ENCODE measurements around the gene NAV2. TPM values are rescaled to one million over a fixed set of nuclear protein-coding genes. Genes with fewer than 3 reads are reported as not detected.

The NAV2 gene
- total and polyA plus RNA-seq, 7 donors: 1.2 to 62.6 (median 22.1) TPM

DNA sequence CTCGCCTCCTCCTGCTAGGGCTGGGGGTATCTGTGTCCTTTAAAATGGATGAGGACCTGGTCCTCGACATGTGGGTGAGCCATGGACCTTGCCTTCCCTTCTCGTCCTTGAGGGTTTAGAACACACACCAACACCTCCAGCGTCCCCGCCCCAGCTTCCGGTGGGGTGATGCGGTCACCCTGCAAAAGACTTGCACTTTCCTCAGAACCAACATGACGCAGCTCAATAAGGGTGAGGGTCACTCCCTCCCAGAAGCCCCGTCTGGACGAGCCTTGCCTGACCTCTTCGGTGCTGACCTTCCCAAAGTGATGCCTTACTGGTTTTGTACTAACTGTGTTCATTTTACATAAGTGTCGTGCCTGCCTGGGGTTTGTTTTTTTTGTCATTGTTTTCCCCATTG is 406.7 kb downstream of the NAV2 start:
- DNase-seq: no peak
- H3K4me1 ChIP-seq: peaks cover 0 to 39% (median 32%) of the 10 kb centered on the region in 4 donors
- H3K27me3 ChIP-seq: no peaks in the 10 kb centered on the region
- no peak overlapping the region for H3K27ac ChIP-seq
- intact Hi-C loops (cut with DNase I): no loop called here
- peaks cover 0 to 50% (median 27%) of the 10 kb centered on the region in 4 donors for H3K36me3 ChIP-seq
- TF ChIP-seq, protein P1, sequence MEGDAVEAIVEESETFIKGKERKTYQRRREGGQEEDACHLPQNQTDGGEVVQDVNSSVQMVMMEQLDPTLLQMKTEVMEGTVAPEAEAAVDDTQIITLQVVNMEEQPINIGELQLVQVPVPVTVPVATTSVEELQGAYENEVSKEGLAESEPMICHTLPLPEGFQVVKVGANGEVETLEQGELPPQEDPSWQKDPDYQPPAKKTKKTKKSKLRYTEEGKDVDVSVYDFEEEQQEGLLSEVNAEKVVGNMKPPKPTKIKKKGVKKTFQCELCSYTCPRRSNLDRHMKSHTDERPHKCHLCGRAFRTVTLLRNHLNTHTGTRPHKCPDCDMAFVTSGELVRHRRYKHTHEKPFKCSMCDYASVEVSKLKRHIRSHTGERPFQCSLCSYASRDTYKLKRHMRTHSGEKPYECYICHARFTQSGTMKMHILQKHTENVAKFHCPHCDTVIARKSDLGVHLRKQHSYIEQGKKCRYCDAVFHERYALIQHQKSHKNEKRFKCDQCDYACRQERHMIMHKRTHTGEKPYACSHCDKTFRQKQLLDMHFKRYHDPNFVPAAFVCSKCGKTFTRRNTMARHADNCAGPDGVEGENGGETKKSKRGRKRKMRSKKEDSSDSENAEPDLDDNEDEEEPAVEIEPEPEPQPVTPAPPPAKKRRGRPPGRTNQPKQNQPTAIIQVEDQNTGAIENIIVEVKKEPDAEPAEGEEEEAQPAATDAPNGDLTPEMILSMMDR (IDR thresholded peaks at IDR 0.05): no peak
- TF ChIP-seq EP300 (IDR thresholded peaks at IDR 0.05) (no peak), POLR2A (IDR thresholded peaks at IDR 0.05) (no peak), POLR2AphosphoS5 (IDR thresholded peaks at IDR 0.05) (no peak)
- no peaks in the 10 kb centered on the region for H3K9me3 ChIP-seq
- H3K4me3 ChIP-seq: no peak overlapping the region
- 91 to 93% methylated on average over 12 of the region's 12 CpGs for WGBS, 2 donors

DNA sequence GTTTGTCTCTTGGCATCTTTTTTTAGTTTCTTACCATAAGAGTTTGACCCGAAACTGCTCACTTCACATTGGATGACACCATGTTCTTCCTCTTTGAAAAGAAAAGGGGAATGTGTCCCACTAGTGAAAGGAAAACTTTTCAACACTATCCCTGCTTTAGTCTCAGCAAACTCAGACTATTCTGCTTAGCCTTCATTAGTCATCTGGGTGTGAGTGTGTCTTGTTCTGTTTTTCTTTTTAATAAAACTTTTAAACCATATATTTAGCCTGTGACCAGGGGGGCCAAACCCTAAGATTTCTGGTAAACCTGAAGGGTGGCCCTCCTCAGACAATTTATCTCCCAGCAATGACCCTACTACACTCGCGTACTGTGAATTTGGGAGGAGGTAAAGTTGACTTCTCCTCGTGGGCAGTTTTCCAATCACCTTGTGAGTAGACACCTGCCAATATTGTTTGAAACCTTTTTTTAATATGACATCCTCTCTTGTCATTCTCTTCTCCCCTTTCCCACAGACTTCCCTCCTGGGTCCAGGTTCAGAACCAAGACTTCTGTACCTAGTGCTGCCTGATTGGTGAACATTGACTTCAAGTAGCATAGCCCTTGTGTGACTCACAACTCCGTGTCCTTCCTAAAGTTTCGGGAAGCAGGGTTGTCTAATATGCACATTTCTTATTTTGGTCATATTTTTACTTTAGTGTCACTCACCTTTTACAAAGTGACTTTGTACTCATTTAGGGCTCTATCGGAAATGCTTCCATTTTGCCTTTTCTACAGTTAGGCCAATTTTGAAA is 407.7 kb downstream of the NAV2 start:
- Histone ChIP-seq H3K4me3 (no peak overlapping the region), H3K4me1 (peaks cover 0 to 29% (median 24%) of the 10 kb centered on the region in 4 donors), H3K36me3 (peaks cover 0 to 40% (median 18%) of the 10 kb centered on the region in 4 donors), H3K27me3 (no peaks in the 10 kb centered on the region), H3K27ac (no peak overlapping the region), H3K9me3 (no peaks in the 10 kb centered on the region)
- TF ChIP-seq POLR2A (IDR thresholded peaks at IDR 0.05) (no peak), EP300 (IDR thresholded peaks at IDR 0.05) (no peak), POLR2AphosphoS5 (IDR thresholded peaks at IDR 0.05) (no peak)
- TF ChIP-seq, protein P1 (IDR thresholded peaks at IDR 0.05): no peak
- intact Hi-C loops (cut with DNase I): no loop called here
- DNase-seq: no peak
- WGBS, 2 donors: 92 to 93% methylated on average over 7 of the region's 7 CpGs

DNA sequence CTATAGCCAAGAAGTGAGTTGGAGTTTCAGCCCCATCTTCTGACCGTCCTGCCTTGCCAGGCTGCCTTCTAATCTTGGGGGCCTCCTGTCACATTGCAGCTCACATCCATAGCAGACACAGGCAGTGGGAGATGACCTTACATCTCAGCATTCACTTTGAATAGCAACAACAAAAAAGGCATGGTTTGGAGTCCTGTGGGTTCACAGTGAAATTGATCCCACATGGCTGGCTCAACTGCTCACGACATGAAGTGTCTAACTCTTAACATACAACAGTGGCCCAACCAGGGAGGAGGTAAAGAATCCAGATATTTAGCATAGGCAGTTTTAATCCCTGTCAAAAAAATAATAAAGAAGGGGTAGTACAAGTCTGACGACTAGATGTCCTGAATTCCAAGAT is 409.5 kb downstream of the NAV2 start:
- WGBS, 2 donors: 86% methylated on average over 3 of the region's 3 CpGs
- Histone ChIP-seq H3K27ac (no peak overlapping the region), H3K36me3 (peaks cover 0 to 39% (median 18%) of the 10 kb centered on the region in 4 donors), H3K4me3 (no peak overlapping the region), H3K4me1 (peaks cover 0 to 12% (median 11%) of the 10 kb centered on the region in 4 donors), H3K27me3 (no peaks in the 10 kb centered on the region), H3K9me3 (no peaks in the 10 kb centered on the region)
- no peak for DNase-seq
- TF ChIP-seq POLR2A (IDR thresholded peaks at IDR 0.05) (no peak), POLR2AphosphoS5 (IDR thresholded peaks at IDR 0.05) (peak in 1 of 4 donors; percentile 6)
- intact Hi-C loops (cut with DNase I): no loop called here

DNA sequence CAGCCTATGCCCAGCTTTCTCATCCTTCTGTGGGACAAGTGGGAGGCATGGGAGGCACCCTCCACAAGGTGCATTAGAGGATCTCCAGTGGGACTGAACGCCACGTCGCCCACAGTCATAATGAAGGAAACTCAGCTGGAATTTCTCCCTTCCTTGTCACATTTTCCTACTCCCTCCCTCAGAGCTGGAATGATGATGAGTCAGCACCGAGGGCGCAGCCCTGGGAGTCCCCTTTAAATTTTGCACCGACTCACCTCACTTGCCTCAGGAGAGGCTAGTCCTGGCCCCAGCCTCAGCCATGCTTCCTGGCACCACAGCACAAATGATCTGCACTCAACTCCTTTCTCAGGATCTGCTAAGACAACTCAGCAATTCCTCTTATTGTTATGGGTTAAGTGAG is 413.3 kb downstream of the NAV2 start:
- no peak for TF ChIP-seq POLR2AphosphoS5 (IDR thresholded peaks at IDR 0.05)
- TF ChIP-seq EP300 (IDR thresholded peaks at IDR 0.05): no peak
- TF ChIP-seq POLR2A (IDR thresholded peaks at IDR 0.05): no peak
- TF ChIP-seq, protein P1 (IDR thresholded peaks at IDR 0.05): no peak
- no peaks in the 10 kb centered on the region for H3K9me3 ChIP-seq
- no peaks in the 10 kb centered on the region for H3K27me3 ChIP-seq

DNA sequence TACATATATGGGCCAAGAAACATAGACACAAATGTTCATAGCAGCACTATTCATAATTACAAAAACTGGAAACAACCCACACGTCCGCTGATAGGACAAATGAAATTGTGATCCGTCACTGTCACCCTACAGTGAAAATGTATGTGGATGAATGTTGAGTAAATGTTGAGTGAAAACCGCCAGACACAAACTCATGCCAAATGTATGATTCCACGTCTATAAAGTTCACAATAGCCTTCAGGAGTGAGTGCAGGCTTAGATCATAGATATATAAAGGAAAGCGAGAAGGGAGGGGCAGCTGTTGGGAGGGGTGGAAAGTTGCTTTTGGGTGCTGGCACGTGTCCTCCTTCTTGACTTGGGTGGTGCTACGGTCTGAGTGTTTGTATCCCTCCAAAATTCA is 414.1 kb downstream of the NAV2 start:
- TF ChIP-seq POLR2A (IDR thresholded peaks at IDR 0.05): no peak
- TF ChIP-seq POLR2AphosphoS5 (IDR thresholded peaks at IDR 0.05): no peak
- TF ChIP-seq, protein P1 (IDR thresholded peaks at IDR 0.05): no peak
- TF ChIP-seq EP300 (IDR thresholded peaks at IDR 0.05): no peak
- intact Hi-C loops (cut with DNase I): no loop called here

More for the DNA sequence above, 413.3 kb downstream of the NAV2 start:
- no peak for DNase-seq
- Histone ChIP-seq H3K4me3 (no peak overlapping the region), H3K36me3 (peaks cover 0 to 3% (median 0%) of the 10 kb centered on the region in 4 donors), H3K4me1 (no peaks in the 10 kb centered on the region), H3K27ac (no peak overlapping the region)
- intact Hi-C loops (cut with DNase I): no loop called here
- WGBS, 2 donors: 83 to 84% methylated on average over 6 of the region's 6 CpGs

More for the DNA sequence above, 414.1 kb downstream of the NAV2 start:
- H3K27me3 ChIP-seq: no peaks in the 10 kb centered on the region
- H3K4me1 ChIP-seq: peaks cover 0 to 2% (median 1%) of the 10 kb centered on the region in 4 donors
- 52 to 76% methylated on average over 8 of the region's 8 CpGs for WGBS, 2 donors
- no peak for DNase-seq
- H3K27ac ChIP-seq: no peak overlapping the region
- no peak overlapping the region for H3K4me3 ChIP-seq
- H3K36me3 ChIP-seq: no peaks in the 10 kb centered on the region
- no peaks in the 10 kb centered on the region for H3K9me3 ChIP-seq
